HG02981 (cell line): ENCODE results near the gene CNTNAP4.

Experiments
- ATAC-seq: cut with Tn5 transposase; IDR thresholded peaks from one replicate; pipeline ENCODE4 v1.9.1; 2021; ENCODE audit warnings: mild to moderate bottlenecking, moderate library complexity; ENCODE audit not compliant: unreplicated experiment

Gene CNTNAP4

GRCh38 chr16:76303637-76304314 is 26.6 kb downstream of the CNTNAP4 start:
- ATAC-seq = no peak

GRCh38 chr16:76309639-76310335 is 32.6 kb downstream of the CNTNAP4 start:
- no peak for ATAC-seq

DNA sequence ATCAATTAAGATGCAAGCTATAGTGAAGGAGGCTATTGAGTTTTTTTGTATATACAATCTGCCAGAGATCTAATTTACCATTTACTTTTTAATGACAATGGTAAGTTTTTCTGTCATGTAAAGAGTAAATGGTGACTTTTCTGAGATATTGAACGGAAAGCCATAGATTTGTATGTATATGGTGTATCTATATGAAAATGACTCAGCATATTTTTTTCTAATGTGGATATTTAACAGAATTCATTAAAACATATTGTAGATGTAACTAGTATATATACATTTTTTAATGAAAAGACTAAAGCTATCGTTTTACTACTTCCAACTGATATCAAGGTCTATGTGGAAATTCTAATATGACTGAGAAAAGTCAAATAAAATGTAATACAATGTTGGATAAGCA is 34.1 kb downstream of the CNTNAP4 start:
- no peak for ATAC-seq

- ATAC-seq = no peak
Measured at GRCh38 chr16:76318565-76318964, 41.4 kb downstream of the CNTNAP4 start.

GRCh38 chr16:76329106-76329505 is 51.9 kb downstream of the CNTNAP4 start:
- ATAC-seq = no peak

GRCh38 chr16:76335180-76335974 is 58.2 kb downstream of the CNTNAP4 start:
- ATAC-seq = no peak

GRCh38 chr16:76336112-76336511 is 58.9 kb downstream of the CNTNAP4 start:
- ATAC-seq = no peak

DNA sequence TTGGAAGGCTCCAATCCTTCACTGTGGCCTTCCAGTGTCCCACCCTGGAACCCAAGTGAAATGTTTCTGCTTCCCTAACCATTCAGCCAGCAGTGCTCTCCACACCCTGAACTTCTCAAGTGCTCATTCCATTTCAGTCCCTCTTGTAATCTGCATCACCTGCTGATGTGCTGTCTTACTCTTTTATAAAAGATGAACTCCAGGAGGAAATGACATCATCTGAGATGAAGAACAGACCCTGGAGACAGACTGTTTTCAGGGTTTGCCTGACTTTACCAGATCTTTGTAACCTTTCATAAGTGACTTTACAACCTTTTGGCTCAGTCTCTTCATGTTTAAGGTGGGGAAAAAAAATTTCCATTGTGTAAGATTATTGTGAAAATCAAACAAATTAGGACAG is 61.3 kb downstream of the CNTNAP4 start:
- ATAC-seq = no peak

- ATAC-seq = no peak
Measured at GRCh38 chr16:76343769-76344168, 66.6 kb downstream of the CNTNAP4 start.

- ATAC-seq = no peak
Measured at GRCh38 chr16:76345163-76345661, 68.0 kb downstream of the CNTNAP4 start.

DNA sequence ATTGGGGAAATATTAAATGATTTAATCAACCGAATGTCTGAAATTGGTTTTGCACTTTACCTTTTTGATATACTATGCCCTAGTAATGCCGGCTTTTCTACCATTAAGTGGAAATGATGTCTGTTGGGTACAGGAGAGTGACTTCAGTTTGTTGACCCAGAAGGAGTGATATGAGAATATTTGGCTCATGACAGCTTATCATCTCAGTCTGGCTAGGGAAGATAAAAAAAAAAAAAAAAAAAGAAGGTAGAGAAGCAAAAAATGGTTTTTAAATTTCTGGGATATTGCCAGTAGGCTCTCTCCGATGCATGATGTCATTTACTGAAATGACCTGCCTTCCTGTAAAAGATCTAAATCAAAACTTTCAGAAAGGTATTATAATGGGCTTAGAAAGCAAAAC is 69.0 kb downstream of the CNTNAP4 start:
- no peak for ATAC-seq

DNA sequence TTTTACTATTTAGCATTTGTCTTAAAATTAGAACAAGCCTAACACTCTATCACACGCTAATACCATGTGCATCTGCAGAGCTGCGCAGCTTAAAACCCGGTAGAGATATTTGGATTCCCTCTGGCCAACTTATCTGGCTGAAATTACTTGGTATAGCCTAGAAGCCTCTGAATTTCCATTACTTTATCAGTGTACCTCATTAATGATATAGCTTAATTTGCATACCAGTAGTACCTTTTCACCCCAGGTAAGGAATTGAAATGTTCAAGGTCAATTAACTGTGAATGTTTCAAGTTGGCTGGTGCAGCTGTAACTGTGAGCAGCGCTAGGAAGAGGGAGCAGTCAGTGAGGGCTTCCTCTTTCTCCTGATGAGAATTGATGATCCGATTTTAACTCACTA is 74.2 kb downstream of the CNTNAP4 start:
- no peak for ATAC-seq

GRCh38 chr16:76360404-76360803 is 83.2 kb downstream of the CNTNAP4 start:
- no peak for ATAC-seq

- ATAC-seq = no peak
Measured at GRCh38 chr16:76370344-76370743, 93.1 kb downstream of the CNTNAP4 start.

GRCh38 chr16:76371441-76371840 is 94.2 kb downstream of the CNTNAP4 start:
- no peak for ATAC-seq

DNA sequence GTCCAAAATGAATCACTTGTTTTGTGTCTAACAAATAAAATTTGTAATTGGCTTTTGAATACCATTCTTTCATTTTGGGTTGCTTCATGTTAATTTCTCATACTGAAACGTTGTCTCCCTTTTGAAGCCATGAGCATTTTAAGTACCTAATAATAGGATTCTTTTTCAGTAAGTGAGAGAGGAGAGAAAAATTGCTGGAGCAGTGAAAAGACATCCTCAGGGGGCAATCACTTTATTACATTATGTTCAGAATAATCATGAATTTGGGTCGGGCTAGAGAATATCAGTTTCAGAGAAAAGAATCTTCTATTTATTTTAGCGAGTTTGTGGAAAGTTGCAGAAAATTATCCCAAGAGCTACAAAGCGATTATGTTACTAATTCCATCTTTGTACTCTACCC is 96.8 kb downstream of the CNTNAP4 start:
- ATAC-seq = no peak

- ATAC-seq = no peak
Measured at GRCh38 chr16:76376988-76377387, 99.8 kb downstream of the CNTNAP4 start.

GRCh38 chr16:76378020-76378419 is 100.8 kb downstream of the CNTNAP4 start:
- ATAC-seq = no peak

DNA sequence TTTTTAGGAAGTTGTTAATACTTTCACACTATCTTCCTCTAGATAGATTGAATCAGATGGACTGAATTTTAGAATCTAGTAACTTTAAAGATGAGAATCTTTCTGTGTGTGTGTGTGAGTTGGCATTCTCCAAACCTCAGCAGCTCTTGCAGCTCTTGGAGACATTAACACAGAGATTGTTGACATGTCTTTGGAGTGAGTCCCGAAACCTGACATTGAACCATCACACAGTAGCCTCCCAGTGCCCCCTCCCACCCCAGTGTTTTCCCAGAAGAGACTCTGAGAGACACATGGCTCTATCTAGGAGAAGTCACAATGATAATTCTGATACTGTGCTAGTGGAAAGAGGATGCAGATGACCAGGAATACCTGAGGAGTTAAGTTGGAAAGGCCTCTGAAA is 103.9 kb downstream of the CNTNAP4 start:
- no peak for ATAC-seq

GRCh38 chr16:76385601-76386230 is 108.5 kb downstream of the CNTNAP4 start:
- ATAC-seq = no peak

DNA sequence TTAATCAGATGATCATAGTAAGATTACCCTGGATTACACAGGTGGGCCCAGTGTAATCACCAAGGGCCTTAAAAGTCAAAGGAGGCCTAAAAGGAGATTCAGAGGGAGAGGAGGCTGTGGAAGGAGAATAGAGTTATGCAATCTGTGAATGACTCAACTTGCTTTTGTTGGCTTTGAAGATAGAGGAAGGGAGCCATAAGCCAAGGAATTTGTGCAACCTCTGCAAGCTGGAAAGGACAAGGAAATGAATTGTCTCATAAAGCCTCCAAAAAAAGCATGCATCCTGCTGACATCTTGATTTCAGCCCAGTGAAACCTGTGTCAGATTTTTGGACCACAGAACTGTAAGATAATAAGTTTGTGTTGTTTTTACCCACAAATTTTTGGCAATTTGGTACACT is 109.6 kb downstream of the CNTNAP4 start:
- ATAC-seq = no peak
